ENCODE data around the gene PTPRQ.

PTPRQ gene

GRCh38 chr12:80627782-80628181 lies 183.7 kb downstream of the PTPRQ start:
- no peak overlapping the region for H3K4me3 ChIP-seq (ENCODE audit: low read length)
- no peak for TF ChIP-seq CTCF (IDR thresholded peaks at IDR 0.05; ENCODE audit: insufficient read depth, low read depth, low read length, missing control alignments)
- DNase-seq (ENCODE audit: low read depth) = peak; percentile 38

GRCh38 chr12:80632835-80633234 lies 188.8 kb downstream of the PTPRQ start:
- peak; percentile 34 for DNase-seq (ENCODE audit: low read depth)
- TF ChIP-seq CTCF (IDR thresholded peaks at IDR 0.05; ENCODE audit: insufficient read depth, low read depth, low read length, missing control alignments) = peak; percentile 55
- no peak overlapping the region for H3K4me3 ChIP-seq (ENCODE audit: low read length)

GRCh38 chr12:80634903-80635302 lies 190.9 kb downstream of the PTPRQ start:
- H3K4me3 ChIP-seq (ENCODE audit: low read length) = no peak overlapping the region
- DNase-seq (ENCODE audit: low read depth) = no peak
- TF ChIP-seq CTCF (IDR thresholded peaks at IDR 0.05; ENCODE audit: insufficient read depth, low read depth, low read length, missing control alignments) = no peak

- H3K4me3 ChIP-seq (ENCODE audit: low read length) = no peak overlapping the region
- TF ChIP-seq CTCF (IDR thresholded peaks at IDR 0.05; ENCODE audit: insufficient read depth, low read depth, low read length, missing control alignments) = no peak
- DNase-seq (ENCODE audit: low read depth) = no peak
These were observed 192.8 kb downstream of the PTPRQ start for GRCh38 chr12:80636832-80637231.

GRCh38 chr12:80641936-80642335 lies 197.9 kb downstream of the PTPRQ start:
- DNase-seq (ENCODE audit: low read depth) = no peak
- no peak overlapping the region for H3K4me3 ChIP-seq (ENCODE audit: low read length)
- no peak for TF ChIP-seq CTCF (IDR thresholded peaks at IDR 0.05; ENCODE audit: insufficient read depth, low read depth, low read length, missing control alignments)

- no peak for DNase-seq (ENCODE audit: low read depth)
- H3K4me3 ChIP-seq (ENCODE audit: low read length) = no peak overlapping the region
- no peak for TF ChIP-seq CTCF (IDR thresholded peaks at IDR 0.05; ENCODE audit: insufficient read depth, low read depth, low read length, missing control alignments)
These were observed 199.9 kb downstream of the PTPRQ start for GRCh38 chr12:80643961-80644360.

GRCh38 chr12:80648881-80649280 lies 204.8 kb downstream of the PTPRQ start:
- no peak overlapping the region for H3K4me3 ChIP-seq (ENCODE audit: low read length)
- TF ChIP-seq CTCF (IDR thresholded peaks at IDR 0.05; ENCODE audit: insufficient read depth, low read depth, low read length, missing control alignments) = no peak
- peak; percentile 40 for DNase-seq (ENCODE audit: low read depth)
